Measurements from ENCODE around the gene SIX3.

SIX3 gene

GRCh38 chr2:44941551-44942234 is at the start of gene SIX3:
TSS of gene SIX3 (plus strand) at chr2:44941702. CDS start at chr2:44942105, 403 bp downstream.
- peak; percentile 35 for DNase-seq

GRCh38 chr2:44894058-44894457 is 47.4 kb upstream of the SIX3 start:
- DNase-seq = no peak

GRCh38 chr2:44895061-44895460 is 46.4 kb upstream of the SIX3 start:
- DNase-seq = no peak

GRCh38 chr2:44897406-44897805 is 44.1 kb upstream of the SIX3 start:
- DNase-seq = no peak

GRCh38 chr2:44902217-44903137 is 39.0 kb upstream of the SIX3 start:
- DNase-seq = no peak

- DNase-seq = no peak
Measured at GRCh38 chr2:44904578-44904977, 36.9 kb upstream of the SIX3 start.

- DNase-seq = no peak
Measured at GRCh38 chr2:44906972-44907371, 34.5 kb upstream of the SIX3 start.

GRCh38 chr2:44909831-44910230 is 31.7 kb upstream of the SIX3 start:
- DNase-seq = no peak

- DNase-seq = no peak
Measured at GRCh38 chr2:44912660-44913059, 28.8 kb upstream of the SIX3 start.

GRCh38 chr2:44916291-44916690 is 25.2 kb upstream of the SIX3 start:
- no peak for DNase-seq

GRCh38 chr2:44918095-44918775 is 23.3 kb upstream of the SIX3 start:
- DNase-seq = no peak

- DNase-seq = no peak
Measured at GRCh38 chr2:44920751-44921150, 20.8 kb upstream of the SIX3 start.

- no peak for DNase-seq
Measured at GRCh38 chr2:44922776-44923175, 18.7 kb upstream of the SIX3 start.

GRCh38 chr2:44925561-44926136 is 15.9 kb upstream of the SIX3 start:
- DNase-seq = no peak

GRCh38 chr2:44926957-44927356 is 14.5 kb upstream of the SIX3 start:
- no peak for DNase-seq

GRCh38 chr2:44927985-44928482 is 13.5 kb upstream of the SIX3 start:
- DNase-seq = no peak

GRCh38 chr2:44928483-44929158 is 12.9 kb upstream of the SIX3 start:
- no peak for DNase-seq

- no peak for DNase-seq
Measured at GRCh38 chr2:44929159-44929734, 12.3 kb upstream of the SIX3 start.

GRCh38 chr2:44929735-44930273 is 11.7 kb upstream of the SIX3 start:
- no peak for DNase-seq

GRCh38 chr2:44930274-44931197 is 11.0 kb upstream of the SIX3 start:
- no peak for DNase-seq
